SK-N-SH treated with all-trans-retinoic acid at 6 μM for 48 hours (cell line): ENCODE measurements around the gene IL16.

Experiments used
- ATAC-seq: fragments of 200-7000 bp; cut with Tn5 transposase; 3 replicates; pipeline ENCODE4 v1.9.1; 2020; ENCODE audit warnings: mild to moderate bottlenecking, moderate library complexity
- CREB5 ChIP-seq: fragments of 250-450 bp; sonication (Bioruptor Pico); IDR thresholded peaks from 2 replicates; pipeline ENCODE4 v1.5.1; 2020; ENCODE audit warnings: low read depth, mild to moderate bottlenecking, moderate library complexity
- CSRNP3 ChIP-seq: fragments of 250-450 bp; sonication (Bioruptor Pico); IDR thresholded peaks from 2 replicates; pipeline ENCODE4 v1.5.1; 2021; ENCODE audit warnings: mild to moderate bottlenecking, moderate library complexity
- ESRRG ChIP-seq: fragments of 250-450 bp; sonication (Bioruptor Pico); IDR thresholded peaks from 2 replicates; pipeline ENCODE4 v1.6.1; 2021; ENCODE audit warnings: mild to moderate bottlenecking
- GLIS3 ChIP-seq: fragments of 250-450 bp; sonication (Bioruptor Pico); IDR thresholded peaks from 2 replicates; pipeline ENCODE4 v1.5.0; 2020; ENCODE audit warnings: mild to moderate bottlenecking, moderate library complexity
- OSR1 ChIP-seq: fragments of 250-450 bp; sonication (Bioruptor Pico); IDR thresholded peaks from 2 replicates; pipeline ENCODE4 v1.8.0; 2022; ENCODE audit warnings: moderate library complexity, mild to moderate bottlenecking, inconsistent platforms
- PPARA ChIP-seq: fragments of 250-450 bp; sonication (Bioruptor Pico); IDR thresholded peaks from 2 replicates; pipeline ENCODE4 v1.5.0; 2020; ENCODE audit warnings: mild to moderate bottlenecking, borderline replicate concordance
- RARB ChIP-seq: fragments of 250-450 bp; sonication (Bioruptor Pico); IDR thresholded peaks from 2 replicates; pipeline ENCODE4 v1.8.0; 2021; ENCODE audit warnings: mild to moderate bottlenecking, moderate library complexity
- TCF4 ChIP-seq: fragments of 250-450 bp; sonication (Bioruptor Pico); IDR thresholded peaks from 2 replicates; pipeline ENCODE4 v1.8.0; 2021; ENCODE audit warnings: mild to moderate bottlenecking, moderate library complexity, borderline replicate concordance
- TOX ChIP-seq: fragments of 250-450 bp; sonication (Bioruptor Pico); IDR thresholded peaks from 2 replicates; pipeline ENCODE4 v1.8.0; 2021; ENCODE audit warnings: mild to moderate bottlenecking, moderate library complexity, borderline replicate concordance
- TSHZ2 ChIP-seq: fragments of 250-450 bp; sonication (Bioruptor Pico); IDR thresholded peaks from 2 replicates; pipeline ENCODE4 v1.5.0; 2020; ENCODE audit warnings: mild to moderate bottlenecking, moderate library complexity
- ZC3H10 ChIP-seq: fragments of 250-450 bp; sonication (Bioruptor Pico); IDR thresholded peaks from 2 replicates; pipeline ENCODE4 v1.5.1; 2021; ENCODE audit warnings: mild to moderate bottlenecking, moderate library complexity
- ZFP3 ChIP-seq: fragments of 250-450 bp; sonication (Bioruptor Pico); IDR thresholded peaks from 2 replicates; pipeline ENCODE4 v1.5.0; 2020; ENCODE audit warnings: mild to moderate bottlenecking, moderate library complexity
- ZFP30 ChIP-seq: fragments of 450-650 bp; formaldehyde crosslinking; IDR thresholded peaks from 2 replicates; pipeline ENCODE4 v1.5.0; 2022; ENCODE audit warnings: mild to moderate bottlenecking, moderate library complexity
- ZNF565 ChIP-seq: fragments of 450-650 bp; formaldehyde crosslinking; conservative IDR thresholded peaks from 2 replicates; pipeline ENCODE4 v1.5.0; 2020; ENCODE audit warnings: low read depth, mild to moderate bottlenecking, moderate library complexity
- ZNF70 ChIP-seq: fragments of 450-650 bp; formaldehyde crosslinking; IDR thresholded peaks from 2 replicates; pipeline ENCODE4 v1.5.0; 2020; ENCODE audit warnings: mild to moderate bottlenecking, moderate library complexity
- TF ChIP-seq, protein P1 (sequence below): fragments of 250-450 bp; sonication (Bioruptor Pico); IDR thresholded peaks from 2 replicates; pipeline ENCODE4 v1.8.0; 2020; ENCODE audit warnings: mild to moderate bottlenecking, moderate library complexity, borderline replicate concordance

IL16 gene

GRCh38 chr15:81270188-81270587 lies 73.5 kb downstream of the IL16 start:
- TF ChIP-seq ESRRG (CRISPR knock-in tag) (no peak), GLIS3 (CRISPR knock-in tag) (no peak), ZFP3 (CRISPR knock-in tag) (no peak), CREB5 (CRISPR knock-in tag) (no peak), PPARA (CRISPR knock-in tag) (no peak), ZC3H10 (CRISPR knock-in tag) (no peak), ZNF70 (CRISPR knock-in tag) (no peak), OSR1 (CRISPR knock-in tag) (no peak), CSRNP3 (no peak), ZNF565 (CRISPR knock-in tag) (no peak), TSHZ2 (CRISPR knock-in tag) (no peak), ZFP30 (CRISPR knock-in tag) (no peak), TOX (CRISPR knock-in tag) (no peak)
- TF ChIP-seq, protein P1, sequence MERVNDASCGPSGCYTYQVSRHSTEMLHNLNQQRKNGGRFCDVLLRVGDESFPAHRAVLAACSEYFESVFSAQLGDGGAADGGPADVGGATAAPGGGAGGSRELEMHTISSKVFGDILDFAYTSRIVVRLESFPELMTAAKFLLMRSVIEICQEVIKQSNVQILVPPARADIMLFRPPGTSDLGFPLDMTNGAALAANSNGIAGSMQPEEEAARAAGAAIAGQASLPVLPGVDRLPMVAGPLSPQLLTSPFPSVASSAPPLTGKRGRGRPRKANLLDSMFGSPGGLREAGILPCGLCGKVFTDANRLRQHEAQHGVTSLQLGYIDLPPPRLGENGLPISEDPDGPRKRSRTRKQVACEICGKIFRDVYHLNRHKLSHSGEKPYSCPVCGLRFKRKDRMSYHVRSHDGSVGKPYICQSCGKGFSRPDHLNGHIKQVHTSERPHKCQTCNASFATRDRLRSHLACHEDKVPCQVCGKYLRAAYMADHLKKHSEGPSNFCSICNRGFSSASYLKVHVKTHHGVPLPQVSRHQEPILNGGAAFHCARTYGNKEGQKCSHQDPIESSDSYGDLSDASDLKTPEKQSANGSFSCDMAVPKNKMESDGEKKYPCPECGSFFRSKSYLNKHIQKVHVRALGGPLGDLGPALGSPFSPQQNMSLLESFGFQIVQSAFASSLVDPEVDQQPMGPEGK (CRISPR knock-in tag) = no peak
- no peak for ATAC-seq

GRCh38 chr15:81270781-81271491 lies 74.3 kb downstream of the IL16 start:
- TF ChIP-seq ESRRG (CRISPR knock-in tag) = no peak
- no peak for TF ChIP-seq RARB (CRISPR knock-in tag)
- TF ChIP-seq ZNF70 (CRISPR knock-in tag) = no peak
- TF ChIP-seq OSR1 (CRISPR knock-in tag) = no peak
- no peak for TF ChIP-seq CREB5 (CRISPR knock-in tag)
- TF ChIP-seq TCF4 (CRISPR knock-in tag) = no peak
- no peak for TF ChIP-seq TOX (CRISPR knock-in tag)
- no peak for TF ChIP-seq TSHZ2 (CRISPR knock-in tag)
- TF ChIP-seq ZFP30 (CRISPR knock-in tag) = no peak
- ATAC-seq = no peak
